Articular chondrocyte of knee joint (primary cell): ENCODE results near the gene DUSP28. TPM values are rescaled to one million over a fixed set of nuclear protein-coding genes. Genes with fewer than 3 reads are reported as not detected.

ENCODE experiments used
- total RNA-seq: library from RNA; depleted of rRNA; stranded (reverse); fragments of >200 nt; gene quantifications from 2 replicates; pipeline ENCODE4 v1.2.3, GENCODE V29; 2012

DUSP28 gene, protein sequence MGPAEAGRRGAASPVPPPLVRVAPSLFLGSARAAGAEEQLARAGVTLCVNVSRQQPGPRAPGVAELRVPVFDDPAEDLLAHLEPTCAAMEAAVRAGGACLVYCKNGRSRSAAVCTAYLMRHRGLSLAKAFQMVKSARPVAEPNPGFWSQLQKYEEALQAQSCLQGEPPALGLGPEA
- total RNA-seq = 2.8 and 3.1 TPM in 2 replicates

DNA sequence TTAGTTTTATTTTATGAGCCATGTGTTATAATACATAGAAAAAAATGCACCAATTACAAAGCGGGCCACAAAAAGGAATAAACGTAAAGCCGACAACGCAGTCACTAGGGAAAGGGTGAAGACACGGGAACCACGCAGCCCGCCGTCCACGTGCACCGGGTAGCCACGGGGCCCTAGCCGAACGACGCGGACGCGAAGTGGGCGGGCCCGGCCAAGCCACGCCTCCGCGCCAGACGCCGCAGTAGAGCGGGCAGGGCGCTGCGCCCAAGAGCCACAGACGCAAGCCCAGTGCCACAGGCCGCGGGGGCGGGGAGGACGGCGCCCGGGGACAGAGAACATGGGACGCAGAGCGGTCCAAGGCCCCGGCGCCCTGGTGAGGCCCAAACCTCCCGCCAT lies at the start of gene DUSP28:
Gene DUSP28, plus strand, starts transcription at position 274 of the 396 bp plus-strand sequence. CDS start 328 bp downstream, outside the sequence.

DNA sequence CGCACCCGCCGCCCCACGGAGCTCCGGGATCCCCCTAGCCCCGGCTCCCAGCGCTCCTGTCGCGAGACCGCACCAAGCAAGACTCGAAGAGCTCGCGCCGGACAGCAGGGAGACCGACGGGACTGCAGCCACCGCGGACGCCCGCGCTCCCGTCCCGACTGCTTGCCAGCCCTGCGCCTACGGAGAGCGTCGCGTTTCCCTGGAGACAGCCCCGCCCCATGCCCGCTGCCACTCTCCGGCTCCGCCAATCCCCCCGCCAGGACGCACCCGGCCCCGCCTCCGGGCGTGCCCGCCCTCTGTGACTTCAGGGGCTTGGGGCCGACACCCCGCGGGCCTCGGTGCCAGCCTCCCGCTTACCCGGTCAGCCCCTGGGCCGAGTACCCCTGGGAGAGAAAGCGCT lies 2.3 kb upstream of the DUSP28 start, which contains the start of gene ANKMY1:
Gene ANKMY1, minus strand, starts transcription at position 181 of the 400 bp plus-strand sequence. CDS start 653 bp downstream, outside the sequence.

DNA sequence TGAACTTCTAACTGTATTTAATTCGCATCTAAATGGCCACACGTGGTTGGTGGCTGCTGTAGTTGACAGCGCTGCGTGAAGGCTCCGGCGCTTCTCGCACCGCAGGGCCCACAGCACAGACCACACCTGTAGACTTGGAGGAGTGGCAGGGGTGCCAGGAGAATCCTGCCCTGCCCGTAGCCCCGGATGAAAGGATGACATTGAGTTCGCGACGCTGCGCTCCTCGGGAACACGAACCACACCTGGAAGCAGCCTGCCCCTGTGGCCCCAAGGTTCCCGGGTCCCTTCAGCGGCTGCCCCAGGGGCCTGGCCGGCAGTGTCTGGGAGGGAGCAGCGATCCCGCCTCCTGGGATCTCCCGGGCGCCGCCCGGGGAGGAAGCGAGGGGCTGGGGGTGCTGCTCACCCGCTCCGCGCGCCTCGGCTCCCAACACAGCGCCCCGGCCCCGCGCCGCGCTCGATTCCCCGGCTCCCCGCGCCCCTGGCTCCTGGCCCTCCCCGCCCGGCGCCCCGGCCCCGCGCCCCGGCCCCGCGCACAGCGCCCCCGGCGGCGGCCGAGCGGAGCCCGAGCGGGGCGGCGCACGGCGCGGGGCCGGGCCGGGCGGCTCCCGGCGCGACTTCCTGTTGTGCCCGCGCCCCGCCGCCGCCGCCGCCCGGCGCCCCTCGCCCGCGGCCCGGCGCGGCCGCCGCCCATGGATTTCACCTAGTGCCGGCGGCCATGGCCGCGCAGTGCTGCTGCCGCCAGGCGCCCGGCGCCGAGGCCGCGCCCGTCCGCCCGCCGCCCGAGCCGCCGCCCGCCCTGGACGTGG lies 7.9 kb downstream of the DUSP28 start, which contains the start of gene RNPEPL1:
Gene RNPEPL1, plus strand, starts transcription at position 613 of the 806 bp plus-strand sequence. Its CDS starts 103 bp downstream, at position 716.

DNA sequence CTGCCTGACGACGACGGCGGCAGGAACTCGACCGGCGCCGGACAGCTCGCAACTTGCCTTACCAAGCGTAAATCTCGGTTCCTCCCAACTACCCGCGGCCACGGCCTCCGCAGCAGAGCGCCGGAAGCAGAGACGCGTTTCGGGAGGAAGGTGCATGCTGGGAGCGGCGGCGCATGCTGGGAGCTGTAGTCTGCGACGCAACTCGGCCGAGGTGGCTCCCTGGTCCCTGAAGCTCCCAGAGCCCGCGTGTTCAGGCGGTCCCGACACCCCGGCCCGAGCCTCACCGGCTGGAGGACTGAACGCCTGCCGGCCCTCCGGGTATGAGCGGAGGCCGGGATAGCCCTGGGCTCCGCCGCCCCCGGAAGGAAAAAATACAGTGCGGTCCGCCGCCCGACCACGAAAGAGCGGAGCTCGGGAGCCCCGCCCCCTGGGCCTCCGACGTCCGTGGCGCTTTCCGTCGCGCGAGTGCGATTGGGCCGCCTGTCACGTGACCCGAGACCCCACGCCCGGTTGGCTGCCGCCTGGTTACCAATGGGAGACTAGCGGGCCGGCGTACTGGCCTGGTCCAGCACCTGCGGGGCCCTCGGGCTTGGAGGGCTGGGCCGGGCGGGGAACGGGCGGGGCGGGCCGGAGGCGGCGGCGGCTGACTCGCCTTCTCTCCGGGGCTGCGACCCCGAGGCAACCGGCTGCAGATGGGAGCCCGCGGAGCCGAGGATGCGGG lies 26.2 kb downstream of the DUSP28 start, which contains the start of gene CAPN10:
Gene CAPN10, plus strand, starts transcription at position 537 of the 721 bp plus-strand sequence. Its CDS starts 178 bp downstream, at position 715.

Other genes with a start within 250 kb of the DUSP28 start
- 58.0 and 63.9 TPM in 2 replicates for gene GPC1, start 124.7 kb upstream of the DUSP28 start, total RNA-seq
- 7.6 and 8.4 TPM in 2 replicates for gene ANKMY1, start 2.4 kb upstream of the DUSP28 start, total RNA-seq
- gene RNPEPL1, start 8.1 kb downstream of the DUSP28 start, total RNA-seq = 7.0 and 15.0 TPM in 2 replicates
- gene CAPN10, start 26.4 kb downstream of the DUSP28 start, total RNA-seq = 9.5 and 11.0 TPM in 2 replicates
- 0.54 and 0.65 TPM in 2 replicates for gene GPR35, start 65.1 kb downstream of the DUSP28 start, total RNA-seq
- not detected in 2 replicates for gene AQP12B, start 122.5 kb downstream of the DUSP28 start, total RNA-seq
- not detected in 2 replicates for gene AQP12A, start 131.5 kb downstream of the DUSP28 start, total RNA-seq